OCI-LY1 (cell line): Measurements from ENCODE around the gene PUSL1.

Source experiments
- CTCF ChIP-seq: fragments of 200-600 bp; sonication (generic), shearing (Covaris generic); IDR thresholded peaks from 2 replicates; pipeline ENCODE4 v1.5.1; 2017; ENCODE audit warnings: mild to moderate bottlenecking, antibody characterized with exemption, low read length, moderate library complexity, mixed read lengths
- EZH2 ChIP-seq: fragments of 200-600 bp; sonication (generic), shearing (Covaris generic); IDR thresholded peaks from 2 replicates; pipeline ENCODE4 v1.8.0; 2017; ENCODE audit warnings: borderline replicate concordance, mixed run types, mild to moderate bottlenecking, antibody characterized with exemption, low read length, moderate library complexity, mixed read lengths

- TF ChIP-seq EZH2 (no peak), CTCF (no peak)
Measured at GRCh38 chr1:1259951-1260600, 48.3 kb upstream of the PUSL1 start.
